ENCODE measurements around the gene ROBO1. TPM values are rescaled to one million over a fixed set of nuclear protein-coding genes. Genes with fewer than 3 reads are reported as not detected.
A peak's percentile ranks its signal among the peaks of the same experiment; 100 is the strongest.

ROBO1 gene
- total and polyA plus RNA-seq, 2 of the 13 experiments (the other 11 are each of a cell fraction or from before 2014, with no cell fraction given) = 52.2 to 71.0 TPM

DNA sequence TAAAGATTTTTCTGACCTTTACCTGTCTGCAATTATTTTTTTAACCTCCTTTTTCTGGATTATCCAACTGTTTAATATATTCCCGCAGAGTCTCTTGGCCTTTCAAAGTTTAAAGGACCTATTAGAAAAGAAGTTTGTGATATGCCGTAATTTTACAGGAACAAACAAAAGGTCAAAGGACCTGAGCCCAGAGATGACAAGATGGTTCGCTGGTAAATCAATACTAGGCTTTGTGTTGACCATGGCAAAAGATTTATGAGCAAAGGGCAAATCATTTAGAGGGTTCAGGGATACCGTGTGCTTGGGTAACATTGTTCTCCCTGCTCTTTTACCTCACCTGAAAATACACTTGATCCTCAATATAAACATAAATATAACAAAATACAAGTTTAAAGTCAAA lies 923.5 kb downstream of the ROBO1 start (continued):
- TF ChIP-seq, protein P1, sequence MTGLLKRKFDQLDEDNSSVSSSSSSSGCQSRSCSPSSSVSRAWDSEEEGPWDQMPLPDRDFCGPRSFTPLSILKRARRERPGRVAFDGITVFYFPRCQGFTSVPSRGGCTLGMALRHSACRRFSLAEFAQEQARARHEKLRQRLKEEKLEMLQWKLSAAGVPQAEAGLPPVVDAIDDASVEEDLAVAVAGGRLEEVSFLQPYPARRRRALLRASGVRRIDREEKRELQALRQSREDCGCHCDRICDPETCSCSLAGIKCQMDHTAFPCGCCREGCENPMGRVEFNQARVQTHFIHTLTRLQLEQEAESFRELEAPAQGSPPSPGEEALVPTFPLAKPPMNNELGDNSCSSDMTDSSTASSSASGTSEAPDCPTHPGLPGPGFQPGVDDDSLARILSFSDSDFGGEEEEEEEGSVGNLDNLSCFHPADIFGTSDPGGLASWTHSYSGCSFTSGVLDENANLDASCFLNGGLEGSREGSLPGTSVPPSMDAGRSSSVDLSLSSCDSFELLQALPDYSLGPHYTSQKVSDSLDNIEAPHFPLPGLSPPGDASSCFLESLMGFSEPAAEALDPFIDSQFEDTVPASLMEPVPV (CRISPR knock-in tag; IDR thresholded peaks at IDR 0.05) = no peak
- peak; percentile 96 for TF ChIP-seq CREM (IDR thresholded peaks at IDR 0.05)
- TF ChIP-seq CREM (CRISPR knock-in tag; IDR thresholded peaks at IDR 0.05) = no peak
- peak; percentile 98 for TF ChIP-seq ONECUT2 (CRISPR knock-in tag; IDR thresholded peaks at IDR 0.05)
- TF ChIP-seq, protein P2, sequence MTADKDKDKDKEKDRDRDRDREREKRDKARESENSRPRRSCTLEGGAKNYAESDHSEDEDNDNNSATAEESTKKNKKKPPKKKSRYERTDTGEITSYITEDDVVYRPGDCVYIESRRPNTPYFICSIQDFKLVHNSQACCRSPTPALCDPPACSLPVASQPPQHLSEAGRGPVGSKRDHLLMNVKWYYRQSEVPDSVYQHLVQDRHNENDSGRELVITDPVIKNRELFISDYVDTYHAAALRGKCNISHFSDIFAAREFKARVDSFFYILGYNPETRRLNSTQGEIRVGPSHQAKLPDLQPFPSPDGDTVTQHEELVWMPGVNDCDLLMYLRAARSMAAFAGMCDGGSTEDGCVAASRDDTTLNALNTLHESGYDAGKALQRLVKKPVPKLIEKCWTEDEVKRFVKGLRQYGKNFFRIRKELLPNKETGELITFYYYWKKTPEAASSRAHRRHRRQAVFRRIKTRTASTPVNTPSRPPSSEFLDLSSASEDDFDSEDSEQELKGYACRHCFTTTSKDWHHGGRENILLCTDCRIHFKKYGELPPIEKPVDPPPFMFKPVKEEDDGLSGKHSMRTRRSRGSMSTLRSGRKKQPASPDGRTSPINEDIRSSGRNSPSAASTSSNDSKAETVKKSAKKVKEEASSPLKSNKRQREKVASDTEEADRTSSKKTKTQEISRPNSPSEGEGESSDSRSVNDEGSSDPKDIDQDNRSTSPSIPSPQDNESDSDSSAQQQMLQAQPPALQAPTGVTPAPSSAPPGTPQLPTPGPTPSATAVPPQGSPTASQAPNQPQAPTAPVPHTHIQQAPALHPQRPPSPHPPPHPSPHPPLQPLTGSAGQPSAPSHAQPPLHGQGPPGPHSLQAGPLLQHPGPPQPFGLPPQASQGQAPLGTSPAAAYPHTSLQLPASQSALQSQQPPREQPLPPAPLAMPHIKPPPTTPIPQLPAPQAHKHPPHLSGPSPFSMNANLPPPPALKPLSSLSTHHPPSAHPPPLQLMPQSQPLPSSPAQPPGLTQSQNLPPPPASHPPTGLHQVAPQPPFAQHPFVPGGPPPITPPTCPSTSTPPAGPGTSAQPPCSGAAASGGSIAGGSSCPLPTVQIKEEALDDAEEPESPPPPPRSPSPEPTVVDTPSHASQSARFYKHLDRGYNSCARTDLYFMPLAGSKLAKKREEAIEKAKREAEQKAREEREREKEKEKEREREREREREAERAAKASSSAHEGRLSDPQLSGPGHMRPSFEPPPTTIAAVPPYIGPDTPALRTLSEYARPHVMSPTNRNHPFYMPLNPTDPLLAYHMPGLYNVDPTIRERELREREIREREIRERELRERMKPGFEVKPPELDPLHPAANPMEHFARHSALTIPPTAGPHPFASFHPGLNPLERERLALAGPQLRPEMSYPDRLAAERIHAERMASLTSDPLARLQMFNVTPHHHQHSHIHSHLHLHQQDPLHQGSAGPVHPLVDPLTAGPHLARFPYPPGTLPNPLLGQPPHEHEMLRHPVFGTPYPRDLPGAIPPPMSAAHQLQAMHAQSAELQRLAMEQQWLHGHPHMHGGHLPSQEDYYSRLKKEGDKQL (CRISPR knock-in tag; IDR thresholded peaks at IDR 0.05; ENCODE audit: low read depth) = peak; percentile 95
- TF ChIP-seq ZNF326 (CRISPR knock-in tag; IDR thresholded peaks at IDR 0.05; ENCODE audit: borderline replicate concordance) = no peak
- TF ChIP-seq TRIM24 (CRISPR knock-in tag; IDR thresholded peaks at IDR 0.05) = no peak
- TF ChIP-seq CHD2 (IDR thresholded peaks at IDR 0.05; ENCODE audit: low read depth, low read length) = no peak
- TF ChIP-seq SYNCRIP (IDR thresholded peaks at IDR 0.05; ENCODE audit: insufficient read depth, low read depth, low read length) = no peak
- TF ChIP-seq, protein P3, sequence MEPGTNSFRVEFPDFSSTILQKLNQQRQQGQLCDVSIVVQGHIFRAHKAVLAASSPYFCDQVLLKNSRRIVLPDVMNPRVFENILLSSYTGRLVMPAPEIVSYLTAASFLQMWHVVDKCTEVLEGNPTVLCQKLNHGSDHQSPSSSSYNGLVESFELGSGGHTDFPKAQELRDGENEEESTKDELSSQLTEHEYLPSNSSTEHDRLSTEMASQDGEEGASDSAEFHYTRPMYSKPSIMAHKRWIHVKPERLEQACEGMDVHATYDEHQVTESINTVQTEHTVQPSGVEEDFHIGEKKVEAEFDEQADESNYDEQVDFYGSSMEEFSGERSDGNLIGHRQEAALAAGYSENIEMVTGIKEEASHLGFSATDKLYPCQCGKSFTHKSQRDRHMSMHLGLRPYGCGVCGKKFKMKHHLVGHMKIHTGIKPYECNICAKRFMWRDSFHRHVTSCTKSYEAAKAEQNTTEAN (CRISPR knock-in tag; conservative IDR thresholded peaks at IDR 0.05) = peak; percentile 56; the same call in 1 of the 2 replicates
- peak; percentile 100 for TF ChIP-seq NR2F6 (IDR thresholded peaks at IDR 0.05)
- TF ChIP-seq NR2F6 (CRISPR knock-in tag; IDR thresholded peaks at IDR 0.05) = peak; percentile 99
- TF ChIP-seq ZNF746 (CRISPR knock-in tag; IDR thresholded peaks at IDR 0.05) = no peak
- 0 out of 4 replicates have a peak, but pooled peaks of 1 of the 2 experiments have one; percentile 20 for TF ChIP-seq MAFK (conservative IDR thresholded peaks at IDR 0.05 in 1 of 2, IDR thresholded peaks at IDR 0.05 in 1 of 2; ENCODE audit: low read length in 2 of 2)
- no peak for TF ChIP-seq XRCC5 (optimal IDR thresholded peaks at IDR 0.05; ENCODE audit: low read length)
- TF ChIP-seq, protein P4, sequence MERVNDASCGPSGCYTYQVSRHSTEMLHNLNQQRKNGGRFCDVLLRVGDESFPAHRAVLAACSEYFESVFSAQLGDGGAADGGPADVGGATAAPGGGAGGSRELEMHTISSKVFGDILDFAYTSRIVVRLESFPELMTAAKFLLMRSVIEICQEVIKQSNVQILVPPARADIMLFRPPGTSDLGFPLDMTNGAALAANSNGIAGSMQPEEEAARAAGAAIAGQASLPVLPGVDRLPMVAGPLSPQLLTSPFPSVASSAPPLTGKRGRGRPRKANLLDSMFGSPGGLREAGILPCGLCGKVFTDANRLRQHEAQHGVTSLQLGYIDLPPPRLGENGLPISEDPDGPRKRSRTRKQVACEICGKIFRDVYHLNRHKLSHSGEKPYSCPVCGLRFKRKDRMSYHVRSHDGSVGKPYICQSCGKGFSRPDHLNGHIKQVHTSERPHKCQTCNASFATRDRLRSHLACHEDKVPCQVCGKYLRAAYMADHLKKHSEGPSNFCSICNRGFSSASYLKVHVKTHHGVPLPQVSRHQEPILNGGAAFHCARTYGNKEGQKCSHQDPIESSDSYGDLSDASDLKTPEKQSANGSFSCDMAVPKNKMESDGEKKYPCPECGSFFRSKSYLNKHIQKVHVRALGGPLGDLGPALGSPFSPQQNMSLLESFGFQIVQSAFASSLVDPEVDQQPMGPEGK (CRISPR knock-in tag; IDR thresholded peaks at IDR 0.05) = peak; percentile 47; the same call in 1 of the 2 replicates
- TF ChIP-seq TMF1 (CRISPR knock-in tag; IDR thresholded peaks at IDR 0.05; ENCODE audit: low read depth) = no peak
- TF ChIP-seq ZNF34 (CRISPR knock-in tag; IDR thresholded peaks at IDR 0.05; ENCODE audit: borderline replicate concordance) = no peak
- TF ChIP-seq KDM2A (CRISPR knock-in tag; IDR thresholded peaks at IDR 0.05; ENCODE audit: borderline replicate concordance, low read depth) = no peak
